HG03039 (cell line): ENCODE measurements around the gene PHC2.

Source experiments
- ATAC-seq: cut with Tn5 transposase; IDR thresholded peaks from one replicate; pipeline ENCODE4 v1.9.1; 2021; ENCODE audit warnings: mild to moderate bottlenecking, moderate library complexity; ENCODE audit not compliant: unreplicated experiment

Gene PHC2

GRCh38 chr1:33275706-33276572 lies 155.0 kb downstream of the PHC2 start:
- ATAC-seq = no peak

GRCh38 chr1:33275195-33275594 lies 155.7 kb downstream of the PHC2 start:
- ATAC-seq = no peak

GRCh38 chr1:33274446-33274845 lies 156.4 kb downstream of the PHC2 start:
- no peak for ATAC-seq

- ATAC-seq = no peak
Observed at GRCh38 chr1:33273961-33274371, 156.9 kb downstream of the PHC2 start.
